Stomach smooth muscle (tissue), 2 donors: ENCODE measurements around the gene PIP5KL1.
A peak's percentile ranks its signal among the peaks of the same experiment; 100 is the strongest.
"Not testable (repeated sequence)": the region's sequence is repeated elsewhere in the genome, so short reads cannot be mapped to it uniquely, and the experiment has no call there.

ENCODE experiments used
- H3K27ac ChIP-seq: one replicate; pipeline ENCODE4 v1.7.0; 2013; ENCODE audit warnings: mild to moderate bottlenecking, low read length, inconsistent platforms
- H3K27me3 ChIP-seq, 2 donors: one replicate each; pipeline ENCODE4 v1.7.0; 2013; ENCODE audit warnings: low read length in 2 of 2; ENCODE audit not compliant: insufficient read depth in 2 of 2, control insufficient read depth in 1 of 2
- H3K36me3 ChIP-seq, 2 donors: one replicate each; pipeline ENCODE4 v1.7.0; 2013; ENCODE audit warnings: low read length in 2 of 2; ENCODE audit not compliant: control insufficient read depth in 2 of 2, insufficient read depth in 2 of 2
- H3K4me1 ChIP-seq: one replicate; pipeline ENCODE4 v1.7.0; 2013; ENCODE audit warnings: low read length; ENCODE audit not compliant: control insufficient read depth, insufficient read depth
- H3K4me3 ChIP-seq, 2 donors: one replicate each; pipeline ENCODE4 v1.7.0; 2013; ENCODE audit warnings: low read length in 2 of 2
- H3K9ac ChIP-seq, 2 donors: one replicate each; pipeline ENCODE4 v1.7.0; 2013; ENCODE audit warnings: low read length in 2 of 2, mild to moderate bottlenecking in 1 of 2
- H3K9me3 ChIP-seq, 2 donors: one replicate each; pipeline ENCODE4 v1.7.0; 2013; ENCODE audit warnings: low read length in 2 of 2; ENCODE audit not compliant: control insufficient read depth in 2 of 2
- donor health status: healthy.
- donor health status: Pancreatic carcinoma.

Gene PIP5KL1

GRCh38 chr9:127884976-127885490, 45.5 kb downstream of the PIP5KL1 start:
- no peak overlapping the region for H3K9ac ChIP-seq
- H3K9me3 ChIP-seq, result no peaks in the 10 kb centered on the region
- H3K27me3 ChIP-seq, result no peaks in the 10 kb centered on the region
- H3K36me3 ChIP-seq, result peaks cover 18 to 29% of the 10 kb centered on the region in 2 donors
- H3K27ac ChIP-seq, result no peak overlapping the region
- peaks cover 2% of the 10 kb centered on the region for H3K4me1 ChIP-seq
- no peak overlapping the region for H3K4me3 ChIP-seq

- H3K4me3 ChIP-seq, result no peak overlapping the region
- peaks cover 2% of the 10 kb centered on the region for H3K4me1 ChIP-seq
- no peaks in the 10 kb centered on the region for H3K9me3 ChIP-seq
- no peak overlapping the region for H3K9ac ChIP-seq
- H3K36me3 ChIP-seq, result peaks cover 18 to 26% of the 10 kb centered on the region in 2 donors
- H3K27ac ChIP-seq, result no peak overlapping the region
- no peaks in the 10 kb centered on the region for H3K27me3 ChIP-seq
Measured at GRCh38 chr9:127884427-127884911, 46.1 kb downstream of the PIP5KL1 start.

- no peak overlapping the region for H3K9ac ChIP-seq
- no peaks in the 10 kb centered on the region for H3K27me3 ChIP-seq
- peaks cover 2% of the 10 kb centered on the region for H3K4me1 ChIP-seq
- H3K36me3 ChIP-seq, result peaks cover 18 to 26% of the 10 kb centered on the region in 2 donors
- no peak overlapping the region for H3K27ac ChIP-seq
- H3K9me3 ChIP-seq, result no peaks in the 10 kb centered on the region
- H3K4me3 ChIP-seq, result no peak overlapping the region
Measured at GRCh38 chr9:127883959-127884358, 46.6 kb downstream of the PIP5KL1 start.

- H3K9ac ChIP-seq, H3K4me3 ChIP-seq, H3K9me3 ChIP-seq, H3K27me3 ChIP-seq, H3K27ac ChIP-seq: not testable (repeated sequence)
- H3K36me3 ChIP-seq, result peaks cover 6 to 14% of the 10 kb centered on the region in 2 donors
- H3K4me1 ChIP-seq, result peaks cover 17% of the 10 kb centered on the region
Measured at GRCh38 chr9:127881715-127882114, 48.9 kb downstream of the PIP5KL1 start.

- H3K36me3 ChIP-seq, result peaks cover 0 to 7% of the 10 kb centered on the region in 2 donors
- H3K9ac ChIP-seq, result no peak overlapping the region
- no peak overlapping the region for H3K4me3 ChIP-seq
- H3K4me1 ChIP-seq, result peaks cover 32% of the 10 kb centered on the region
- no peak overlapping the region for H3K27ac ChIP-seq
- H3K9me3 ChIP-seq, result no peaks in the 10 kb centered on the region
- no peaks in the 10 kb centered on the region for H3K27me3 ChIP-seq
Measured at GRCh38 chr9:127880143-127880542, 50.4 kb downstream of the PIP5KL1 start.

- Histone ChIP-seq H3K9me3 (no peaks in the 10 kb centered on the region), H3K36me3 (no peaks in the 10 kb centered on the region), H3K4me3 (peak overlapping the region in 1 of 2 donors; percentile 86), H3K4me1 (peaks cover 43% of the 10 kb centered on the region), H3K27ac (no peak overlapping the region), H3K27me3 (no peaks in the 10 kb centered on the region), H3K9ac (no peak overlapping the region)
Measured at GRCh38 chr9:127878652-127879390, 51.8 kb downstream of the PIP5KL1 start.

- Histone ChIP-seq H3K27me3 (no peaks in the 10 kb centered on the region), H3K36me3 (no peaks in the 10 kb centered on the region), H3K4me3 (peak overlapping the region; percentile 86 to 91), H3K4me1 (peaks cover 49% of the 10 kb centered on the region), H3K9ac (peak overlapping the region; percentile 76 to 90), H3K27ac (peak overlapping the region; percentile 24), H3K9me3 (no peaks in the 10 kb centered on the region)
Measured at GRCh38 chr9:127878001-127878651, 52.5 kb downstream of the PIP5KL1 start.

- peak within 1 kb of the TSS; percentile 76 to 90 for H3K9ac ChIP-seq
- no peaks in the 10 kb centered on the region for H3K27me3 ChIP-seq
- H3K4me1 ChIP-seq, result peaks cover 49% of the 10 kb centered on the region
- peak within 1 kb of the TSS; percentile 60 for H3K27ac ChIP-seq
- no peaks in the 10 kb centered on the region for H3K9me3 ChIP-seq
- peak within 1 kb of the TSS; percentile 86 to 91 for H3K4me3 ChIP-seq
- H3K36me3 ChIP-seq, result no peaks in the 10 kb centered on the region
Measured at GRCh38 chr9:127877566-127877998, 53.0 kb downstream of the PIP5KL1 start, which contains the start of gene AK1. TSS of gene AK1 (minus strand) at chr9:127877675. CDS start at chr9:127874617, 3,058 bp downstream.

GRCh38 chr9:127876764-127877562, 53.6 kb downstream of the PIP5KL1 start:
- H3K9ac ChIP-seq, result peak overlapping the region; percentile 67 to 74
- peaks cover 0 to 4% of the 10 kb centered on the region in 2 donors for H3K36me3 ChIP-seq
- H3K9me3 ChIP-seq, result no peaks in the 10 kb centered on the region
- peak overlapping the region; percentile 86 to 91 for H3K4me3 ChIP-seq
- peak overlapping the region; percentile 60 for H3K27ac ChIP-seq
- H3K4me1 ChIP-seq, result peaks cover 49% of the 10 kb centered on the region
- H3K27me3 ChIP-seq, result no peaks in the 10 kb centered on the region
